Uterus (tissue), 2 donors: ENCODE measurements around the gene ATMIN.

Source experiments
- CTCF ChIP-seq, 4 experiments: fragments of 200-600 bp in 2 of 4; fragments of 450-650 bp in 2 of 4; sonication (generic) in 2 of 4; IDR thresholded peaks; one replicate each; pipeline ENCODE4 v1.5.1; 2016 to 2019; ENCODE audit warnings: antibody characterized with exemption in 4 of 4, mild to moderate bottlenecking in 2 of 4, moderate library complexity in 1 of 4
- POLR2A ChIP-seq, 2 donors: fragments of 450-650 bp; IDR thresholded peaks; one replicate each; pipeline ENCODE4 v1.6.1; 2016; ENCODE audit warnings: antibody characterized with exemption in 2 of 2, mild to moderate bottlenecking in 1 of 2, moderate library complexity in 1 of 2

- TF ChIP-seq CTCF (IDR thresholded peaks at IDR 0.05), result no peak
- no peak for TF ChIP-seq POLR2A (IDR thresholded peaks at IDR 0.05)
Observed at GRCh38 chr16:80990577-80990976, 45.1 kb upstream of the ATMIN start.
